Measurements from ENCODE around the gene SDC4.

GRCh38 chr20:45279992-45280391 is 68.2 kb downstream of the SDC4 start:
- TF ChIP-seq CTCF (optimal IDR thresholded peaks at IDR 0.05 in 1 of 3, IDR thresholded peaks at IDR 0.05 in 1 of 3, conservative IDR thresholded peaks at IDR 0.05 in 1 of 3; ENCODE audit: extremely low read depth in 1 of 3, insufficient read depth in 2 of 3, low read length in 3 of 3) (no peak), EZH2 (IDR thresholded peaks at IDR 0.05; ENCODE audit: low read length) (no peak)
